Measurements from ENCODE around the gene ACTN1.

The ACTN1 gene

GRCh38 chr14:68884031-68885030 lies 94.8 kb downstream of the ACTN1 start:
- no peak for DNase-seq

DNA sequence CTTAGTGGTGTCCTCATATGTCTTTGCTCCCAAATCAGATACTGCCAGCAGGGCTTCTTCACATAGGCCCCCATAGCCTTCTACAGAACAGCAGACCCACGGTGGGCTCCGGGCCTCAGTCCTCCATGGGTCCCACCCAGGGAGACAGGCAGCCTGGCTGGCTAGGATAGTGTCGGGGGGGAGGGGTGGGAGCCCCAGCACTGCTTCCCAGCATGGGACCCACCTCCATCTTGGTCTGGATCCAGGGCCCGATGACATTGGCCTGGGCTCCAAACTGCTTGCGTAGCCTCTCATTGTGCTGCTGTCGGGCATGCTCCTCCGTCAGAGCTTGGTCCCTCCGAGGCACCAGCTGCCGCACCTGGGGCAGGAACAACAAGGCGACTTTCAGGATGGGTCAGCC lies 96.9 kb downstream of the ACTN1 start:
- no peak for DNase-seq

DNA sequence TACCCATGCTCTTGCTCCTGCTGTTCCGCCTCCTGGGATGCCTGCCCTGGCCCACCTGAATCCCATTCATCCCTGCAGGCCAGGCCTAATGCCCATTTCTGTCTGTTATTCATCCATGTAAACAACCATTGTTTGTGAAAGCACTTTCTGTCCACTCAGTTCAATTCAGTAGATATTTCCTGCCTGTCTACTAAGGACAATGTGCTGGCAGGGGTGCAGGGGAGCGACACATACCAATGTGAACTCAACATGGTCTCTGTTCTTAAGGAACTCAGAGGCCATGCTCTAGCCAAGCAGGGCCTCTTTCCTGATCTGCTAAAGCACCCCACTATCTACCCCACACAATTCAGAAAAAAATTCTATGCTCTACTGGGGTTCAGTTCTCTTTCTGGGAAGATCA lies 97.7 kb downstream of the ACTN1 start:
- no peak for DNase-seq

DNA sequence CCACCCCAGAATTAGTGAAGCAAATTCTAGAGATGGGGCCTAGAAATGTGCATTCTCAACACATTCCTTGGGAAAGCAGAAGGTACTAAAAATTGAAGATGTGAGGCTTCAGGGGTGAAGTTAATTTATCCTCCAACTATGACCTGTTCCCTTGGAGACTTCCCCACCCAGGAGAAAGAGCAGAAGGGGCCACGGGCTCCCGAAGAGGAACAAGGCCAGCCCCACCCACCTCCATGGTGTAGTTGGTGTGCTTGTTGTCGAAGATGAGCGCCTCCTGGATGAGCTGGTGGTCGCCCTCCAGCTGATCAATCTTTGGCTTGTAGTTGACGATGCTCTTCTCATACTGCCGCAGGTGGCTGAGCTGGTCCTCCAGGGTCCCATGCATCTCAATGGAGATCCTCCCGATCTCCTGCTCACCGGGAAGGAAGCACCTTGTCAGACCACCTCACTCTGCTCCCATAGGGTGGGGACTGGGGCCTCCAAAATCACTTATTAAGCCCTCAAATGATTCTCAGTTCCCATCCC lies 98.5 kb downstream of the ACTN1 start:
- DNase-seq = no peak

- DNase-seq = no peak
Measured at GRCh38 chr14:68879841-68880575, 99.1 kb downstream of the ACTN1 start.

DNA sequence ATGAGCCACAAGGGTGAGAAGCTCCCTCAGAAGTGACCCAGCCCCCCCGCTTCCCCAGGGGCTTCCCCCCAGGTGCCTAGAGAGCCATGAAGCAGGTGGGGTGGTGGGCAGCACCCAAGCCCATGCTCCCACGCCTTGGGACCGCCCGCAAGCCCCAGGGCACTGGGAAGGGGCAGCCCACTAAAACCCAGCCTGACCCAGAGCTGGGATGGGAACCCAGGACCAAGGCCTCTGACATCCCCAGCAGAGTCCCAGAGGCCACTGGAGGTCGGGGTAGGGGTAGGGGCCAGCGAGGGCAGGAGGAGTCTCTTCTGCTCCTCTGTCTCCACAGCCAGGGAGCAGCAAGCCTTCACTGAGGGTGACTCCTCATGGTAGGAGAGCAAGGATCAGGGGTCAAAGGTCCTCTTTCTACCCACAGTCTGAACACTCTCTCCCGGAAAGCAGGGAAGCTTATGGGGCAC lies 99.8 kb downstream of the ACTN1 start:
- DNase-seq = no peak

DNA sequence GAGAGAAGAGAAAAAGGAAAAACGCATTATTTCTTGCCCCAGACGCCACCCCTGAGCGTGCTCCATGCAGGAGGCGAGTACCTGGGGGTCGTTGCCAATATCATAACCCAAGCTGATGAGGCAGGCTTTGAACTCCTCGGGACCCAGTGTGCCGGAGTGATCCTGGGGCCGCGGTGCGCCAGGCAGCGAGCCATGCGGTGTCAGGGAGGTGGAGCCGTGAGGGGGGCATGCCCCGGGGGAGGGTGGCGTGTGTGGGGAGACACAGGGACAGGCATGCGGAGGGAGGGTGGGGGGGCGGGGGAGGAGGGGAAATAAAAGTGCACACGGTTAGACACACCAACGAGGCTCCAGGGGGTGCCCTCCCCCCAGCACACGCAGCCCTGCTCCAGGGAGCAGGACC lies 100.2 kb downstream of the ACTN1 start:
- DNase-seq = no peak

DNA sequence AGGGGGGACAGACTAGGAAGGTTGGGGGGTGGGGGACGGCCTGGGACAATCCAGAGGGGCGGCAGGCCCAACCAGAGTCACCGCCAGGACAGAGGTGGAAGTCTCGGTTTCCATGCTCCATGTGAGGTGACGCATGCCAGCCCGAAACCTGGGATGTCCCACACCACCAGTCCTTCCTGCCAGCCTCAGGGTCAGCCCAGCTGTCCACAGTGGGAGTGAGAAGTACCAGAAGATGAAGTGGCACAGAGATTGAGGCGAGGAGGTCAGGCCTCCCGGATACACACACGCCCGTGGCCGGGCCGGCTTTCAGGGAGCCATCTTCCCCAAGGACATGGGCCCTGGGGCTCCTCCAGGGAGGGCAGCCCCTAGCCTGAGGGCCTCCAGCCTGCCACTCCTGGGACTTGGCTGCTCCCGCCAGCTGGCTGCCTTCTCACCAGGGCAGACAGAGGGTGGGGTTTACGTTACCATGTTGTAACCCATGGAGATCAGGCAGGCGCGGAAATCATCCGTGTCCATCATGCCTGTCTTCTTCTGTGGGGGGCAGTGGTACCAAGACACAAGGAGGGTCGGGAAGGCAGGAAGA lies 101.0 kb downstream of the ACTN1 start:
- no peak for DNase-seq

DNA sequence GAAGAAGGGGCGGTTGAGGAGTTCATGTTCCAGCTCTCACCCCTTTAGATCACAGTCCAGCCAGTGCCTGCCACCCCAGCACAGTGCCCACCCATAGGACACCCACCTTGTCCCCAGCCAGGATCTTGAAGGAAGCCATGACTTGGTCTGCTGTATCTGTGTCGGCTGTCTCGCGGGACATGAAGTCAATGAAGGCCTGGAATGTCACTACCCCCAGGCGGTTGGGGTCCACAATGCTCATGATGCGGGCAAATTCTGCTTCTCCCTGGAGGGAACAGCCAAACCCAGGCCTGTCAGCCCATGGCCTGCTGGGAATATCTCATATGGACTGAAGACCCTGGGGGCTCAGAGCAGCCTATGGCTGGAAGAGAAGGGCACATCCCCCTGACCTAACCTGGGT lies 102.1 kb downstream of the ACTN1 start:
- no peak for DNase-seq

GRCh38 chr14:68874746-68875155 lies 104.4 kb downstream of the ACTN1 start:
- no peak for DNase-seq

DNA sequence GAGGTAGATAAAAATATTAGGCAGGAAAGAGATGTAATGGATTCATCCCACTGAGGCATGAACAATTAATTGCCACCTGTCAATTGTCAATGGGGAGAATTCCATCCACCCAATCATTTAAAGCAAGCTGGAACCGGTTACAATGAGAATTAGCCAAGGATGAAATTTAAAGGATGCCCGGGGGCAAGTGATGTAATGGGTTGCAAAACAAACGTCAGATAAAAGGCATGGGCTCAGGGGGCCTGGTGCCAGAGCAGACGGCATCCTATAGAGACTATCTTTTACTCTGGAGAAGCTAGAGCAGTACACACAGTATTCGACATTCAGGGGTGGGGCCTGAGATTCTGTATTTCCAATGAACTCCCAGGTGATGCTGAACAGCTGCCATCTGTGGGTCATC lies 105.7 kb downstream of the ACTN1 start:
- no peak for DNase-seq

- no peak for DNase-seq
Measured at GRCh38 chr14:68871392-68871791, 107.7 kb downstream of the ACTN1 start.

- no peak for DNase-seq
Measured at GRCh38 chr14:68866991-68867533, 112.0 kb downstream of the ACTN1 start.

DNA sequence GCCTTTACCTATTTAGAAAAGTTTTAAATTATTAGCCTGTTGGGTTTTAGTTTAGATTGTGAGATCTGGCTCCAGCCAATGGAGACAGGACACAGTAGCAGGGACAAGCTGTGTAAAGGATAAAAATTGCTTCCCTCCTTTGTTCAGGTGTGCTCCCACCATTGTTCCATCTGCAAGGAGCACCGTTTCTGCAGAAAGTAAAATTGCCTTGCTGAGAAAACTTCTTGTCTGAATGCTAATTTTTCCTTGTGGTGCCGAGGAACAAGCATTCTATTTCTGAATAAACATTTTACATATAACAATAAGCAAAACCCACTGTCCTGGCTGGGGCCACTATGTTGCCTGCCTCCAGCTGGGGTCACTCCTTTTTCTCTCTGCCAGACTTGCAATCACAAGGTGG lies 113.6 kb downstream of the ACTN1 start:
- no peak for DNase-seq

- DNase-seq = no peak
Measured at GRCh38 chr14:68864361-68864750, 114.7 kb downstream of the ACTN1 start.

DNA sequence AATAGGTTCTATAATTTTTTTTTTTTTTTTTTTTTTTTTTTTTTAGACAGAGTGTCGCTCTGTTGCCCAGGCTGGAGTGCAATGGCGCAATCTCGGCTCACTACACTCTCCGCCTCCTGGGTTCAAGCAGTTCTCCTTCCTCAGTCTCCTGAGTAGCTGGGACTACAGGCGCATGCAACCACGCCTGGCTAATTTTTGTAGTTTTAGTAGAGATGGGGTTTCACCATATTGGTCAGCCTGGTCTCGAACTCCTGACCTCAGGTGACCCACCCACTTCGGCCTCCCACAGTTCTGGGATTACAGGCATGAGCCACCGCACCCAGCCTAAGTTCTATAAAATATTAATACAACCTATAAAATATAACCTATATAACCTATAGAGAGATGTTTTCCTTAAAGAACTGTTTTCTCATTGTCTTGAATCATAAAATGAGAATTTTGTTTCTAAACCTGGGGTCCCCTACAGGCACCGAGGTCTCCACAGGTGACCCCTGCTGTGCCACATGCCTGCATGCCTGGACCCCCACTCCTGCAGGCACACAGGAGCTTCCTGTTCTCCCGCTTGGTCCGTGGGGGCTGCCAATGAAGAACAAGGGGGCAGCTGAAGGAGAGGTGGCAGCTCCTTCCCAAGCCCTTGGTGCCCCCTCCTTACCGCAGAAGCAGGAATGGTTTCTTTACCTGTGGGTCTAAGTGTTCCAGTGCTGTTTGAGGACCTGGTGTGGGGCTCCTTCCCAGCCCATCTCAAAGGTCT lies 115.3 kb downstream of the ACTN1 start:
- no peak for DNase-seq

DNA sequence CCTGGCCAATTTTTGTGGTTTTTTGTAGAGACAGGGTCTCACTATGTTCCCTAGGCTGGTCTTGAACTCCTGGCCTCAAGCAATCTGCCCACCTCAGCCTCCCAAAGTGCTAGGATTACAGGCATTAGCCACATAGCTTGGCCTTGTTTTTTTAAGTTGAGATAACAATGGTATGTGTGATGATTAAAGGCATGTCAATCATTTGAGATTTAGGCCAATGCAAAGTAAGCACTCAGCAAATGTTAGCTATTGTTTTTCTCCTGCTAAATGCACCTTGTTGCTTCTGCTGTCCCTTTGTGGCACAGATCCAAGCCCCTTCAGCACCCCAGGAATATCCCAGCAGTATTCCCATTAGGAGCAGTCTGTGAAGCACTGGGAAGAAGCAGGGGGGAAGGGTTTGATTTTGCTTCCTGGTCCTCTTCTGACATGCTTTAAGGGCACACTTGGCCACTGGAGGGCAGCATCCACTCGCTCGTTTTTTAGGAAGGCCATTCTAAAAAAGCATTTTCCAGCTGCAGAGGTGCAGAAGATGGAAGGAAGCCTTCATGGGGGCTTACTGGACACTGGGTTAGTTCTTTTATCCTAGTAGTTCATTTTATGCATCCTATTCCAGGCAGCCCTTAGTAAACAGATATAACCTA lies 116.0 kb downstream of the ACTN1 start:
- DNase-seq = peak; percentile 84

DNA sequence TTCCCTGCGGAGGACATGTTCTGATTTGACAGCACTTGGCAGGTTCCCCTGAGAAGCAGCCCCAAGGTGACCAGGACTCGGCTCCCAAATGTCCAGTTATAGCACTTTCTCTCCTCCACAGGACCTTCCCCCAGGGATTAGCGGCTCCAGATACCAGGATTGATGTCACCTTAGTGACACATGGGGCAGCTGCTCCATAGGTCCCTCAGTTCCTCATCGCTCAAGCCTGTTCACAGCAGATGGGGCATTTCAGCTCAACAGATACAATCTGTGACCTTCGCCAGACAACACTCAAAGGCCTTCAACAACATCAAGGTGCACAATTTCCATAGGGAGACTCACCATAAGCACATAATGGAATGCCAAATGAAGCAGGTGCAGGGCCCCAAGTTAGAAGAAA lies 118.3 kb downstream of the ACTN1 start:
- no peak for DNase-seq

DNA sequence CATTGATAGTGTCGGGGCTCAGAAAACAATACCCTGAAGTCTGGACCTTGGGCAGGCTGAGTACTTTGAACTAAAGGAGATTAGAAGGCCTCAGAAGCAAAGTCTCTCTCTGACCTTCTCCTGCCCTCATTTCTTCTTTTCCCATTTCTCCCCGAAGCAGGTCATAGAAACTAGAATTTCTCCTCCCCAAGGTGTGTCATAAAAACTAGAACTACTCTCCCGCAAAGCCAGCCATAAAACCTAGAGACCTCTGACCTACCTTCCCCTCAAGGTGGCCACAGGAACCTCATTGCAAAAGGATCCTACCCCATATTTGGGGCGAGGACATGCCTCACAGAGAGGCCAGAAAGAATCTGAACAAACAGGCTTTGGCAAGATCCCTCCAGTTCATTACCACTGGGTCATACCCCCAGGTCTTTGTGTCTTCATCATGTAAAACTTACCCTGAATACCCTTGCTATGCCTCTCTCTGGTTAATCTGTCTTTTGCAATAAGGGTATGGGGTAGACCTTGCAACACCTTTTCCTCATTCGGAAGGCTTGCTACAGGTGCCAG lies 121.5 kb downstream of the ACTN1 start:
- DNase-seq = no peak

GRCh38 chr14:68856572-68856971 lies 122.5 kb downstream of the ACTN1 start:
- no peak for DNase-seq

DNA sequence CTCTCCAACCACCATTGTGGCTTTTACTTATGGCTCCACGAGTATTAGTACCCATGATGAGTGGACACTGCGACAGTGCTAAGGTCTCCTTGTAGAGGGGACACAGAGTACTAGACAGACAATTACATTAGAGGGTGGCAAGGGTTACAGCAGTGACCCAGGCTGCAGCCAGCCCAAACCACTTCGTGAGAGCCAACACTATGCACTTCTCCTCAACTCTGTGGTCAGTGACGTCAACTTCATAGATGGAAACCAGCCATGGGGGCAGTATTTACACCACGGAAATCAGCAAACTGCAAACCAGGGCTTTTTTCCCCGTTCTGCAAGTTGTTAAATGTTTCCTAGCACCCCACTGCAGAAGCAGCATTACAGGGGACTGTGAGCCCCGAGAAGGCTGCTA lies 124.7 kb downstream of the ACTN1 start:
- no peak for DNase-seq
